ENCODE measurements around the gene DNAH3.

DNA sequence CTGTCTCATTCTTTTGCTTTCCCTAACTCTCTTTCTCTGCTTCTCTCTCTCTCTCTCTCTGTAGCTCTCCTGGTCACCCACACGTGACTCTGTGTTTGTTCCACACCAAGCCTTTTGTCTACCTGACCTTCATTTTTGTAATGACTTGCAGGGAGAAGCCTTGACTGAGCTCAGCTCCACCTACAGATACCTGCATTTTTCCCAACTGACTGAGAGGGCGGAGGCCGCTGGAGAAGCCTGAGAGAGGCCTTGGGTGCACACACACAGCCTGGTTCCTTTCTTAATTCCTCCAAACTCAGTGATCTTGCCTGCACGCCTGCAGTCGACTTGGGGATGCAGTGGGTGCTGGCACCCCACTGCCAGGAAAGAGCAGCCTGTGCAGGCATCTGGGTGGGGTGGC, 181.3 kb downstream of the DNAH3 start:
- TF ChIP-seq EZH2 (IDR thresholded peaks at IDR 0.05) = no peak
- TF ChIP-seq POLR2AphosphoS5 (IDR thresholded peaks at IDR 0.05; ENCODE audit: borderline replicate concordance, low read depth, low read length) = no peak

Measured in SK-N-MC (cell line).